Fibroblast of skin of right quadriceps (primary cell): Measurements from ENCODE around the gene GSTT4.
"Not testable (repeated sequence)": the region's sequence is repeated elsewhere in the genome, so short reads cannot be mapped to it uniquely, and the experiment has no call there.

ENCODE experiments used
- DNase-seq: peaks from one replicate; pipeline ENCODE4 v3.0.0-alpha.2; 2013

GSTT4 gene

DNA sequence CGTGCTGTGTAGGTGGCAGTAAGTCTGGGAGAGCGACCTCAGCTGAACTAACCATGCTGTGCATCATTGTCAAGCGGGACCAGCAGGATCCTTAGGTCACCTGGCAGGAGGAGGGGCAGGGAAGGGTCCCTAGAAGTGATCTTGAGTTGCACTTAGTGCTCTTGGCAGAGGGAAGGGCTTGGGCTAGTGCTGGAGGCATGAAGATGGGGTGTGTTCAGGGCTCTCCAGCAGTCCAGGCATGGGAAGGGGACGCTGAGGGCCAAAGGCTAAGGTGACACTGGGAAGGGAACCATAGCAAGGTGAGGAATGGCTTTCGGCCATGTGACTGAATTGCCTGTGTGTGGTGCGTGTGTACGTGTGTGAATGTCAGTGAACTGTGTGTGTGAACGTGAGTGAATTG is 19.2 kb downstream of the GSTT4 start:
- not testable (repeated sequence) for DNase-seq

- peak; percentile 19 for DNase-seq
Measured at GRCh38 chr22:23984430-23984829, 20.8 kb downstream of the GSTT4 start.

- not testable (repeated sequence) for DNase-seq
Measured at GRCh38 chr22:23980567-23980966, 24.7 kb downstream of the GSTT4 start.

- not testable (repeated sequence) for DNase-seq
Measured at GRCh38 chr22:23979557-23980240, 25.6 kb downstream of the GSTT4 start, which contains the start of gene GSTT2. GSTT2 (plus strand) TSS chr22:23980134.

DNA sequence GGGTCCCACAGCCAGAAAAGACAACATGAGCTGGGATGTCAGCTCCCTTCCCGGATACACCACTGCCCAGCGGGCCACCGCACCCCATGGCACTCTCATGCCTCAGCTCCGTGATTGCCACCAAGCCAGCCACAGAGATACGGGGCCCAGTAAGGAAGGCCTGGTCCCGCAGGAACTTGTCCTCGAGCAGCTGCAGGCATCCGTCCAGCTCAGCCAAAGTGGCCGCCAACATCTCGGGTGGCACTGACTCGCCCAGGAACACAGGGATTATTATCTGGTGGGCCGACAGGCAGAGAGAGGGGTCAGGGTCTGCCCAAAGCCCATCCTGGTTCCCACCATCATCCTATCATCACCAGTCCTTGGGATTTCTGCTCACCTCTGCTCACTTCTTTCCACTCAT is 27.9 kb downstream of the GSTT4 start:
- not testable (repeated sequence) for DNase-seq

DNA sequence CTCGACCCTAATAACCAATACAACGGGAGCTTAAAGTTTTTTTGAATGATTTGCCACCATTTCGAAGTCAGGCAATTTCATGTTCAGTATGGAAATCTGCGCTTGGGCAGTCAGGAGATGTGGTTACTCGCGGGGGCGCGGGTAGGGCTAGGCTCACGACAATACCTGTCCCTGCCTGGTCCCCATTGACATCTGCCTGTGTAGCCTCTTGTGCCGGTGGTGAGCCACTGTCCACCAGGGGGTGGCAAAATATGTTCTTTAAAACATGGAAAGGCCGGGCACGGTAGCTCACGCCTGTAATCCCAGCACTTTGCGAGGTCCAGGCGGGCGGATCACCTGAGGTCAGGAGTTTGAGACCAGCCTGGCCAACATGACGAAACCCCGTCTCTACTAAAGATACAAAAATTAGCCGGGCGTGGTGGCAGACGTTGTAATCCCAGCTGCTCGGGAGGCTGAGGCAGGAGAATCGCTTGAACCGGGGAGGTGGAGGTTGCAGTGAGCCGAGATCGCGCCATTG is 30.4 kb downstream of the GSTT4 start:
- DNase-seq, result not testable (repeated sequence)

DNA sequence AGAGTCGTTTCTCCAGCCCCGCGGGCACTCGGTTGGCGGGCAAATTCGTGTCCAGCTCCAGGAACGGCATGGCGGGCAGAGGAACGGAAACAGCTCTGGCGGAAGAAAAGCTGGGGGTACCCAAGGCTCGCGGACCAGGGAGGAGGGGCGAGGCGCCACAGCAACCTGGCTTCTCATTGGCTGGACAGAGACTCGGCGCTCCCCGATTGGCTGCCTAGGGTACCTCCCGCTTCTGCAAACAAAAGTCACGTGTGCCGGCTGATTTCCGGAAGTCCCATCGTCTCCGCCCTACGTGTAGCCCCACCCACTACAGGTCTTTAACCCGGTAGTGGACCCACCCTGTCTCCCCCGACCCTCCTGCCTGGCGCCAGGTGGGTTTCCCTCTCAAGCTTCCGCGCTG is 30.9 kb downstream of the GSTT4 start, which contains the start of gene DDT:
TSS of gene DDT (minus strand) at position 97 of the 400 bp plus-strand sequence. CDS start at position 70, 27 bp downstream.
- not testable (repeated sequence) for DNase-seq

DNA sequence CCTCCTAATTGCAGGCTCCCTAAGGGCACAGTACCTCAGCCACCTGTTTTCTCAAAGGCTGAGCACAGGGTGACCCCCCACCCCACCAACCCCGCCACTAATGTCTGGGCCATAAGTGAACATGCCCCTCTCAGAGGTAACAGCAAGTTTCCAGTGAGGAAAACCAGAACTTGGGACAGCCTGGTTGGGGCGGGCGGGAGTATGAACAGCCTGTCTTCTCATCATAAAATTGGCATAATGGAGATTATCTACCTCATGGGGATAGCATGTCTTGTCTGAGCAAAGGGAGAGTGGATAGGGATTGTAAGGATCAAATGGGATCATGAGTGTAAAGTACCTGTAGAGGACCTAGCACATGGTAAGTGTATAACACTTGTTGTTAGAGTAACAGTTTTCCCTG is 33.3 kb downstream of the GSTT4 start:
- DNase-seq, result not testable (repeated sequence)

- DNase-seq, result no peak
Measured at GRCh38 chr22:23970816-23971486, 34.3 kb downstream of the GSTT4 start.

DNA sequence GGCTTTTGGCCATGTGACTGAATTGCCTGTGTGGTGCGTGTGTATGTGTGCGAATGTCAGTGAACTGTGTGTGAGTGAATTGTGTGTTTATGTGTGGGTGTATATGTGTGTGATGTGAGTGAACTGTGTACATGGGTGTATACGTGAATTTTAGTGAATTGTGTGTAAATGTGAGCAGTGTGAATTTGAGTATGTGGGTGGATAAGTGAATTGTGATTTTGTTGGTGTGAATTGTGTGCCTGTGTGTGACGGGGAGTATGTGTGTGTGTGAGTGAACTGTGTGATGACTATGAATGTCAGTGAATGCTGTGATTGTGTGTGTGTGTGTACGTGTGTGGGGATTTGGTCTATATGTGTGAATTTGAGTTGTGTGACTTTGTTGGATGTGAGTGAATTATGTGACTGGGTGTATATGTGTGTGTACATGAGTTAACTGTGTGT is 35.0 kb downstream of the GSTT4 start:
- no peak for DNase-seq

- no peak for DNase-seq
Measured at GRCh38 chr22:23969071-23969470, 36.2 kb downstream of the GSTT4 start.

- not testable (repeated sequence) for DNase-seq
Measured at GRCh38 chr22:23966568-23966967, 38.7 kb downstream of the GSTT4 start, which contains the start of gene DDTL. DDTL (plus strand) TSS chr22:23966888; CDS start chr22:23966915, 27 bp downstream.

DNA sequence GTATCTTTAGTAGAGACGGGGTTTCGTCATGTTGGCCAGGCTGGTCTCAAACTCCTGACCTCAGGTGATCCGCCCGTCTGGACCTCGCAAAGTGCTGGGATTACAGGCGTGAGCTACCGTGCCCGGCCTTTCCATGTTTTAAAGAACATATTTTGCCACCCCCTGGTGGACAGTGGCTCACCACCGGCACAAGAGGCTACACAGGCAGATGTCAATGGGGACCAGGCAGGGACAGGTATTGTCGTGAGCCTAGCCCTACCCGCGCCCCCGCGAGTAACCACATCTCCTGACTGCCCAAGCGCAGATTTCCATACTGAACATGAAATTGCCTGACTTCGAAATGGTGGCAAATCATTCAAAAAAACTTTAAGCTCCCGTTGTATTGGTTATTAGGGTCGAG is 39.2 kb downstream of the GSTT4 start:
- DNase-seq, result not testable (repeated sequence)

DNA sequence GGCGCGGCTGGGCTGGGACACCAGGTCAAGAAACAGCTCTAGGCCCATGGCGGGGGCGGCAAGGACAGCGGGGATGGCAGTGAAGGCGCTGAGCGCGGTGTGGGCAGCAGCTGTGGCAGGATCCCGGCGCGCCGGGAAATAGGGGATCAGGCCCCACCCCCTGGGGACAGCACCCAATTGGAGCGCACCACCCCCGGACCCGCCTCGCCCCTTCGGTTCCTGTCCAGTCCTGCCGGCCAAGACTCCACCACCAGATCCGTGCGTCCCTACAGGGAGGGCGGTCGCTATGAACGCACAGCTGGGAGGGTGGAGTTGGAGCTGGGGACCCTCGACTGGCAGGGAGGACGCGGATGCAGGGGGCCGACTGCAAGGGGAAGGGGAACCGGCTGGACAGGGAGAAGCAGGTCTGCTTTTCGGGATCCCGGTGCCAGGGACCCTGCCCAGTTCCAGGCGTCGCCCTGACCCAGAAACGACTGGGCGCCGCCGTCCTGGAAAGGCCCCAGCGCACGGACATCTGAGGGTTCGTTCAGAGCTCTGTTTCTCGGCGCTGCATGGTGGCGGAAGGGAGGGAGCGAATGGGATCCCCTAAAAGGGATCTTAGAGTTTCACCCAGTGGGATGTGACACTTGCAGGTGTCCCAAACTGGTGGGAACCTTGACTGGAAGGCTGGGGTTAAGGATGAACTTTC is 44.0 kb downstream of the GSTT4 start, which contains the start of gene GSTT2B:
TSS of gene GSTT2B (minus strand) at position 112 of the 688 bp plus-strand sequence. CDS start at position 48, 64 bp downstream.
- not testable (repeated sequence) for DNase-seq

DNA sequence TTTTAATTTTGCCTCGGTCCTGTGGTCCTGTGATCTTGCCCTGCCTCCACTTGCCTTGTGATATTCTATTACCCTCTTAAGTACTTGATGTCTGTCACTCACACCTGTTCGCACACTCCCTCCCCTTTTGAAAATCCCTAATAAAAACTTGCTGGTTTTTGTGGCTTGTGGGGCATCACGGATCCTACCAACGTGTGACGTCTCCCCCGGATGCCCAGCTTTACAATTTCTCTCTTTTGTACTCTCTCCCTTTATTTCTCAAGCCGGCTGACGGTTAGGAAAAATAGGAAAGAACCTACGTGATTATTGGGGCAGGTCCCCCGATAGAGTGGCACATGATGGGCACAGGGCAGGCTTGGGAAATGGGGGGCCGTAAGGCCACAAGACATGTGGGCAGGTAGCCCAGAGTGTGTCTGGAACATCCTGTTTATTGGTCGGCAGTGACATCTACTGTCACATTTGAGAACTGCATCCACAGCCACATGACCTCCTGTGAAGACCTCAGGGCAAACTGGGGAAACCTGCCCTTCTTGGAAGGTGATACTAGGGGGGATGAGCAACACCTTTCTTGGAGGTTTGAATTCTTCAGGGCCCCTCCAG is 48.9 kb downstream of the GSTT4 start:
- peak; percentile 57 for DNase-seq

DNA sequence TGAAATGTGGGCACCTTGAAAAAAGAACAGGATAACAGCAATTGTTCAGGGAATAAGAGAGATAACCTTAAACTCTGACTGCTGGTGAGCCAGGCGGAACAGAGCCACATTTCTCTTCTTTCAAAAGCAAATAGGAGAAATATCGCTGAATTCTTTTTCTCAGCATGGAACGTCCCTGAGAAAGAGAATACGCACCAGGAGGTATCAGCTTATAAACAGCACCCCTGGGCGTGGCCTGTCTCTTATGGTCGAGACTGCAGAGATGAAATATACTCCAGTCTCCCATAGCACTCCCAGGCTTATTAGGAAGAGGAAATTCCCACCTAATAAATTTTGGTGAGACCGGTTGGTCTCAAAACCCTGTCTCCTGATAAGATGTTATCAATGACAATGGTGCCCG is 49.4 kb downstream of the GSTT4 start:
- not testable (repeated sequence) for DNase-seq

DNA sequence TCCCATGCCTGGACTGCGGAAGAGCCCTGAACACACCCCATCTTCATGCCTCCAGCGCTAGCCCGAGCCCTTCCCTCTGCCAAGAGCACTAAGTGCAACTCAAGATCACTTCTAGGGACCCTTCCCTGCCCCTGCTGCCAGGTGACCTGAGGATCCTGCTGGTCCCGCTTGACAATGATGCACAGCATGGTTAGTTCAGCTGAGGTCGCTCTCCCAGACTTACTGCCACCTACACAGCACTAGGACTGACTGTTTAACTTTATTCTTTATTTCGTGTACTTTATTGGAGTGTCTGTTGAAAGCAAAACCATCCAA is 50.3 kb downstream of the GSTT4 start:
- DNase-seq, result not testable (repeated sequence)

- not testable (repeated sequence) for DNase-seq
Measured at GRCh38 chr22:23954193-23954990, 50.9 kb downstream of the GSTT4 start.

GRCh38 chr22:23953485-23953884 is 51.8 kb downstream of the GSTT4 start:
- not testable (repeated sequence) for DNase-seq

- DNase-seq, result not testable (repeated sequence)
Measured at GRCh38 chr22:23952794-23953405, 52.4 kb downstream of the GSTT4 start.

DNA sequence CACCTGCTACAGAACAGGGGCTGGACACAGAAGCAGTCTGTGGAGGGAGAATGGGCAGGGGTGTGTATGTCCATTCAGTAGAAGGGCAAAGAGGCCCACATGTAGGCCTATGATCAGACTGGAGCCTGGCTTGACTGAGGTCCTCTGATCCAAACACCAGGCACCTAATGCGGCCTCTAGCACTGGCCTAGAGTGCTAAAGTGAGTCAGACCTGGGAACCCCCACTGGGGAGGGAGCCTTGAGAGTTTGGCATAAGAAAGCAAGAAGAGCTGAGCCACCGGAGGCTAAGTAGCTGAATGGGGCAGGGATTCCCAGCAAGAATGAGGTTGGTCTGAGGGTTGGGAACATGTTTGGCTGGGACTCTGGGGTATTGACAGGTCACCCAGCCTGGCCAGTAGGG is 53.9 kb downstream of the GSTT4 start:
- not testable (repeated sequence) for DNase-seq
